GM12878 (cell line): ENCODE data around the gene C5AR1.

Experiments
- CEBPB ChIP-seq, 2 experiments: fragments of 150-350 bp in 1 of 2; IDR thresholded peaks; 2 replicates each; pipeline ENCODE4 v1.6.1; 2012 to 2014; ENCODE audit warnings: low read depth in 2 of 2, low read length in 2 of 2, borderline replicate concordance in 1 of 2, inconsistent platforms in 1 of 2
- CTCF ChIP-seq, 3 experiments: IDR thresholded peaks in 2 of 3; conservative IDR thresholded peaks in 1 of 3; 2 replicates each; pipeline ENCODE4 v1.5.1; 2011; ENCODE audit warnings: low read depth in 3 of 3, low read length in 3 of 3, mild to moderate bottlenecking in 3 of 3, control low read depth in 2 of 3, moderate library complexity in 2 of 3, inconsistent platforms in 1 of 3, mixed read lengths in 1 of 3; ENCODE audit not compliant: control insufficient read depth in 2 of 3, insufficient read depth in 1 of 3; ENCODE audit errors: extremely low read depth in 1 of 3
- EP300 ChIP-seq, 2 experiments: fragments of 150-350 bp in 1 of 2; IDR thresholded peaks; 2 replicates each; pipeline ENCODE4 v1.6.1; 2011 to 2012; ENCODE audit warnings: low read depth in 2 of 2, low read length in 2 of 2, borderline replicate concordance in 1 of 2, improper control_type of control experiment in 1 of 2, inconsistent platforms in 1 of 2; ENCODE audit not compliant: control insufficient read depth in 1 of 2
- HDGF ChIP-seq: fragments of 450-650 bp; IDR thresholded peaks from 2 replicates; pipeline ENCODE4 v1.6.1; 2016; ENCODE audit warnings: antibody characterized with exemption
- IKZF2 ChIP-seq, 2 experiments: fragments of 450-650 bp; IDR thresholded peaks; 2 replicates each; pipeline ENCODE4 v1.6.1; 2017; ENCODE audit warnings: mild to moderate bottlenecking in 2 of 2, moderate library complexity in 2 of 2
- NFYA ChIP-seq: IDR thresholded peaks from 2 replicates; pipeline ENCODE4 v1.6.1; 2011; ENCODE audit warnings: low read depth, mild to moderate bottlenecking, low read length, improper control_type of control experiment, borderline replicate concordance
- PML ChIP-seq: IDR thresholded peaks from 2 replicates; pipeline ENCODE4 v1.6.1; 2012; ENCODE audit warnings: low read length, inconsistent platforms
- POLR2A ChIP-seq: IDR thresholded peaks from 2 replicates; pipeline ENCODE4 v1.6.1; 2011; ENCODE audit warnings: low read depth, mild to moderate bottlenecking, low read length
- SP1 ChIP-seq: IDR thresholded peaks from one replicate; pipeline ENCODE4 v1.6.1; 2011; ENCODE audit warnings: low read depth, low read length
- TCF12 ChIP-seq: IDR thresholded peaks from 2 replicates; pipeline ENCODE4 v1.6.1; 2011; ENCODE audit warnings: low read depth, mild to moderate bottlenecking, low read length
- ZNF274 ChIP-seq: IDR thresholded peaks from one replicate; pipeline ENCODE4 v1.8.0; 2011; ENCODE audit not compliant: insufficient read length, insufficient read depth
- TF ChIP-seq, protein P1 (sequence below): fragments of 450-650 bp; IDR thresholded peaks from 2 replicates; pipeline ENCODE4 v1.6.1; 2018; ENCODE audit warnings: borderline replicate concordance, mild to moderate bottlenecking; ENCODE audit not compliant: partially characterized antibody
- TF ChIP-seq, protein P2 (sequence below): IDR thresholded peaks from 2 replicates; pipeline ENCODE4 v1.6.1; 2011; ENCODE audit warnings: borderline replicate concordance, low read depth, mild to moderate bottlenecking, moderate library complexity, low read length; ENCODE audit not compliant: insufficient read depth, poor library complexity, severe bottlenecking

GRCh38 chr19:47312366-47313006 is 2.8 kb downstream of the C5AR1 start:
- TF ChIP-seq CTCF (IDR thresholded peaks at IDR 0.05 in 2 of 3, conservative IDR thresholded peaks at IDR 0.05 in 1 of 3; ENCODE audit: control insufficient read depth in 2 of 3, extremely low read depth in 1 of 3, insufficient read depth in 1 of 3, low read depth in 3 of 3, low read length in 3 of 3) = no peak
- TF ChIP-seq ZNF274 = no peak
- no peak for TF ChIP-seq SP1
- no peak for TF ChIP-seq IKZF2 (IDR thresholded peaks at IDR 0.05)
- TF ChIP-seq NFYA = no peak
- TF ChIP-seq HDGF = no peak
- TF ChIP-seq EP300 (IDR thresholded peaks at IDR 0.05; ENCODE audit: borderline replicate concordance in 1 of 2, control insufficient read depth in 1 of 2, low read depth in 2 of 2, low read length in 2 of 2) = no peak
- no peak for TF ChIP-seq CEBPB (IDR thresholded peaks at IDR 0.05; ENCODE audit: borderline replicate concordance in 1 of 2, low read depth in 2 of 2, low read length in 2 of 2)
- TF ChIP-seq TCF12 = no peak
- TF ChIP-seq POLR2A = no peak
- no peak for TF ChIP-seq PML
- TF ChIP-seq, protein P1, sequence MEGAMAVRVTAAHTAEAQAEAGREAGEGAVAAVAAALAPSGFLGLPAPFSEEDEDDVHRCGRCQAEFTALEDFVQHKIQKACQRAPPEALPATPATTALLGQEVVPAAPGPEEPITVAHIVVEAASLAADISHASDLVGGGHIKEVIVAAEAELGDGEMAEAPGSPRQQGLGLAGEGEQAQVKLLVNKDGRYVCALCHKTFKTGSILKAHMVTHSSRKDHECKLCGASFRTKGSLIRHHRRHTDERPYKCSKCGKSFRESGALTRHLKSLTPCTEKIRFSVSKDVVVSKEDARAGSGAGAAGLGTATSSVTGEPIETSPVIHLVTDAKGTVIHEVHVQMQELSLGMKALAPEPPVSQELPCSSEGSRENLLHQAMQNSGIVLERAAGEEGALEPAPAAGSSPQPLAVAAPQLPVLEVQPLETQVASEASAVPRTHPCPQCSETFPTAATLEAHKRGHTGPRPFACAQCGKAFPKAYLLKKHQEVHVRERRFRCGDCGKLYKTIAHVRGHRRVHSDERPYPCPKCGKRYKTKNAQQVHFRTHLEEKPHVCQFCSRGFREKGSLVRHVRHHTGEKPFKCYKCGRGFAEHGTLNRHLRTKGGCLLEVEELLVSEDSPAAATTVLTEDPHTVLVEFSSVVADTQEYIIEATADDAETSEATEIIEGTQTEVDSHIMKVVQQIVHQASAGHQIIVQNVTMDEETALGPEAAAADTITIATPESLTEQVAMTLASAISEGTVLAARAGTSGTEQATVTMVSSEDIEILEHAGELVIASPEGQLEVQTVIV = no peak
- TF ChIP-seq, protein P2, sequence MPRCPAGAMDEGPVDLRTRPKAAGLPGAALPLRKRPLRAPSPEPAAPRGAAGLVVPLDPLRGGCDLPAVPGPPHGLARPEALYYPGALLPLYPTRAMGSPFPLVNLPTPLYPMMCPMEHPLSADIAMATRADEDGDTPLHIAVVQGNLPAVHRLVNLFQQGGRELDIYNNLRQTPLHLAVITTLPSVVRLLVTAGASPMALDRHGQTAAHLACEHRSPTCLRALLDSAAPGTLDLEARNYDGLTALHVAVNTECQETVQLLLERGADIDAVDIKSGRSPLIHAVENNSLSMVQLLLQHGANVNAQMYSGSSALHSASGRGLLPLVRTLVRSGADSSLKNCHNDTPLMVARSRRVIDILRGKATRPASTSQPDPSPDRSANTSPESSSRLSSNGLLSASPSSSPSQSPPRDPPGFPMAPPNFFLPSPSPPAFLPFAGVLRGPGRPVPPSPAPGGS = no peak
